Liver (tissue), 9 donors: ENCODE data around the gene TAB2. TPM values are rescaled to one million over a fixed set of nuclear protein-coding genes. Genes with fewer than 3 reads are reported as not detected.
A peak's percentile ranks its signal among the peaks of the same experiment; 100 is the strongest.

Experiments used
- DNase-seq: peaks from one replicate; pipeline ENCODE4 v3.0.0-alpha.2; 2017; ENCODE audit warnings: low spot score
- H3K27ac ChIP-seq, 2 donors: one replicate each; pipeline ENCODE4 v1.7.0; 2013; ENCODE audit warnings: inconsistent platforms in 2 of 2, low read length in 2 of 2, control low read depth in 1 of 2, low read depth in 1 of 2, mild to moderate bottlenecking in 1 of 2
- H3K27me3 ChIP-seq, 4 donors: one replicate each; pipeline versions ENCODE4 v1.6.1 to v1.7.0; 2013; ENCODE audit warnings: low read length in 3 of 4, inconsistent platforms in 1 of 4, mild to moderate bottlenecking in 1 of 4, moderate library complexity in 1 of 4; ENCODE audit not compliant: control insufficient read depth in 4 of 4, insufficient read depth in 4 of 4
- H3K36me3 ChIP-seq, 4 donors: one replicate each; pipeline versions ENCODE4 v1.6.1 to v1.7.0; 2013; ENCODE audit warnings: low read length in 3 of 4, mild to moderate bottlenecking in 3 of 4, low read depth in 1 of 4, moderate library complexity in 1 of 4; ENCODE audit not compliant: control insufficient read depth in 4 of 4, insufficient read depth in 3 of 4
- H3K4me1 ChIP-seq, 4 donors: one replicate each; pipeline versions ENCODE4 v1.6.1 to v1.7.0; 2013; ENCODE audit warnings: low read length in 3 of 4, mild to moderate bottlenecking in 3 of 4, moderate library complexity in 1 of 4; ENCODE audit not compliant: control insufficient read depth in 4 of 4, insufficient read depth in 4 of 4
- H3K4me3 ChIP-seq, 3 donors: one replicate each; pipeline versions ENCODE4 v1.6.1 to v1.7.0; 2013; ENCODE audit warnings: low read length in 3 of 3, control low read depth in 1 of 3, low read depth in 1 of 3, mild to moderate bottlenecking in 1 of 3
- H3K9ac ChIP-seq, 2 donors: one replicate each; pipeline ENCODE4 v1.7.0; 2013; ENCODE audit warnings: low read length in 2 of 2, mild to moderate bottlenecking in 2 of 2, moderate library complexity in 2 of 2, control low read depth in 1 of 2, low read depth in 1 of 2
- H3K9me3 ChIP-seq, 4 donors: one replicate each; pipeline versions ENCODE4 v1.6.1 to v1.7.0; 2013; ENCODE audit warnings: low read length in 3 of 4; ENCODE audit not compliant: control insufficient read depth in 4 of 4
- EGR1 ChIP-seq, 2 donors: IDR thresholded peaks; 2 replicates each; pipeline ENCODE4 v1.6.1; 2016 to 2018; ENCODE audit warnings: antibody characterized with exemption in 2 of 2, low read depth in 2 of 2
- FOXA2 ChIP-seq: IDR thresholded peaks from 2 replicates; pipeline ENCODE4 v1.6.1; 2016; ENCODE audit warnings: antibody characterized with exemption
- HNF4A ChIP-seq, 2 donors: conservative IDR thresholded peaks; 2 replicates each; pipeline ENCODE4 v1.6.1; 2016; ENCODE audit warnings: antibody characterized with exemption in 2 of 2, mild to moderate bottlenecking in 2 of 2
- HNF4G ChIP-seq: IDR thresholded peaks from 2 replicates; pipeline ENCODE4 v1.6.1; 2016; ENCODE audit warnings: antibody characterized with exemption
- JUND ChIP-seq, 2 donors: IDR thresholded peaks; 2 replicates each; pipeline ENCODE4 v1.6.1; 2016; ENCODE audit warnings: antibody characterized with exemption in 2 of 2
- RAD21 ChIP-seq, 2 donors: IDR thresholded peaks; 2 replicates each; pipeline ENCODE4 v1.6.1; 2016; ENCODE audit warnings: antibody characterized with exemption in 2 of 2, mild to moderate bottlenecking in 2 of 2
- SP1 ChIP-seq: IDR thresholded peaks from 2 replicates; pipeline ENCODE4 v1.6.1; 2018; ENCODE audit warnings: antibody characterized with exemption, mild to moderate bottlenecking
- TAF1 ChIP-seq: conservative IDR thresholded peaks from 2 replicates; pipeline ENCODE4 v1.6.1; 2016; ENCODE audit warnings: antibody characterized with exemption, mild to moderate bottlenecking
- YY1 ChIP-seq: IDR thresholded peaks from 2 replicates; pipeline ENCODE4 v1.6.1; 2016; ENCODE audit warnings: antibody characterized with exemption, mild to moderate bottlenecking
- WGBS: extraction: QIAGEN DNeasy Blood & Tissue Kit; methylation state at CpG from one replicate; pipeline ENCODE4 v1.1.7; 2013; 5-methylcytosine and 5-hydroxymethylcytosine counted together
- polyA plus RNA-seq, 2 donors: library from polyadenylated mRNA; stranded (reverse) in 1 of 2; unstranded in 1 of 2; fragments of 200-250 nt in 1 of 2; fragments of >200 nt in 1 of 2; fragmentation: Nextera tagmentation in 1 of 2; extraction: Ambion mirVana in 1 of 2; gene quantifications; one replicate each; pipeline versions ENCODE4 v1.2.1 to v1.2.3, GENCODE V29; 2013 to 2015
- total RNA-seq, 2 donors: library from RNA; depleted of rRNA; stranded (reverse); fragments of >200 nt; gene quantifications; one replicate each; pipeline ENCODE4 v1.2.3, GENCODE V29; 2014
- TF ChIP-seq, protein P1 (sequence below): fragments of 150-350 bp; IDR thresholded peaks from 2 replicates; pipeline ENCODE4 v1.5.1; 2017; ENCODE audit warnings: improper control_type of control experiment, low read depth, low read length; ENCODE audit not compliant: missing input control
- TF ChIP-seq, protein P2 (sequence below): IDR thresholded peaks from 2 replicates; pipeline ENCODE4 v1.6.1; 2016; ENCODE audit warnings: antibody characterized with exemption, mild to moderate bottlenecking
- TF ChIP-seq, protein P3 (sequence below): IDR thresholded peaks from 2 replicates; pipeline ENCODE4 v1.6.1; 2016; ENCODE audit warnings: antibody characterized with exemption
- TF ChIP-seq, protein P4 (sequence below): IDR thresholded peaks from 2 replicates; pipeline ENCODE4 v1.6.1; 2016; ENCODE audit warnings: antibody characterized with exemption
- donor health status: healthy.
- donor health status: healthy.
- donor health status: healthy.
- donor health status: healthy.
- donor health status: healthy.

TAB2 gene
- total and polyA plus RNA-seq, 4 donors: 10.5 to 25.6 (median 18.0) TPM

DNA sequence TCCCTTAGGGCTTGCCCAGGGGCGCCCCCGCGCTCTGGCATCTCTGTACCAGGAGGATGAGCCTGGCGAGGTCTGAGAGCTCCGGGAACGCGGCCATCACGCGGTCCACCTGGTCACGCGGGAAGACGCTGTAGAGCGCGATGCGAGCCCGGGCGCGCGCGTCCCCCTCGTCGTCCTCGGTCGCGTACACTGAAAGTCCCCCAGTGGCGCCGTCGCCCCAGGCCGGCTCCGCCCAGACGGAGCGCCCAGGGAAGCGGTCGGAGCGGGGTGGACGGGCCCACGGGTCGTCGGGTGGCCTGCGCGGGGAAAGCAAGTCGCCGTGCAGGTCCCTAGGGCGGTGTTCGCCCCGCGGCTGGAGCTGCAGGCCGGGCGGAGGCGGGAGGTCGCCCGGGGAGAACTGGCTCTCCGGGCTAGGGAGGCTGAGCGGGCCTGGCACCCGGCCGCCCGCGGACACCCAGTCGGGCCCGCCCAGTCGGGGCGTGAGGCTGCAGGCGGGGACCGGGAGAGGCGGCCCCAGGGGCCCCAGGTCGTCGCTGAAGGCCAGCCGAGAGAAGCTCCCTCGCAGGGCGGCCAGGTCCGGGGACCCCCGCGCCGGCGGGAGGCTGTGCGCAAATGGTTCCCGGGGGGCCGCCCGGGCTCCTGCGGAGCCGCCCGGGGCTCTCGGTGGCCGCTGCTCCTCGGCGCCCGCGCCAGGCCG lies 133.3 kb downstream of the TAB2 start:
- H3K9me3 ChIP-seq: no peaks in the 10 kb centered on the region
- no peak overlapping the region for H3K27ac ChIP-seq
- H3K4me1 ChIP-seq: peaks cover 14 to 32% (median 24%) of the 10 kb centered on the region in 4 donors
- no peak overlapping the region for H3K9ac ChIP-seq
- H3K4me3 ChIP-seq: peak overlapping the region in 1 of 3 donors; percentile 53
- DNase-seq: peak; percentile 40
- WGBS: 7% methylated on average over 89 of the region's 89 CpGs
- TF ChIP-seq TAF1: no peak
- TF ChIP-seq EGR1 (IDR thresholded peaks at IDR 0.05; ENCODE audit: low read depth in 2 of 2): no peak
- no peak for TF ChIP-seq JUND (IDR thresholded peaks at IDR 0.05)
- TF ChIP-seq FOXA2: no peak
- TF ChIP-seq SP1: no peak
- TF ChIP-seq, protein P1, sequence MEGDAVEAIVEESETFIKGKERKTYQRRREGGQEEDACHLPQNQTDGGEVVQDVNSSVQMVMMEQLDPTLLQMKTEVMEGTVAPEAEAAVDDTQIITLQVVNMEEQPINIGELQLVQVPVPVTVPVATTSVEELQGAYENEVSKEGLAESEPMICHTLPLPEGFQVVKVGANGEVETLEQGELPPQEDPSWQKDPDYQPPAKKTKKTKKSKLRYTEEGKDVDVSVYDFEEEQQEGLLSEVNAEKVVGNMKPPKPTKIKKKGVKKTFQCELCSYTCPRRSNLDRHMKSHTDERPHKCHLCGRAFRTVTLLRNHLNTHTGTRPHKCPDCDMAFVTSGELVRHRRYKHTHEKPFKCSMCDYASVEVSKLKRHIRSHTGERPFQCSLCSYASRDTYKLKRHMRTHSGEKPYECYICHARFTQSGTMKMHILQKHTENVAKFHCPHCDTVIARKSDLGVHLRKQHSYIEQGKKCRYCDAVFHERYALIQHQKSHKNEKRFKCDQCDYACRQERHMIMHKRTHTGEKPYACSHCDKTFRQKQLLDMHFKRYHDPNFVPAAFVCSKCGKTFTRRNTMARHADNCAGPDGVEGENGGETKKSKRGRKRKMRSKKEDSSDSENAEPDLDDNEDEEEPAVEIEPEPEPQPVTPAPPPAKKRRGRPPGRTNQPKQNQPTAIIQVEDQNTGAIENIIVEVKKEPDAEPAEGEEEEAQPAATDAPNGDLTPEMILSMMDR: no peak
- TF ChIP-seq, protein P2, sequence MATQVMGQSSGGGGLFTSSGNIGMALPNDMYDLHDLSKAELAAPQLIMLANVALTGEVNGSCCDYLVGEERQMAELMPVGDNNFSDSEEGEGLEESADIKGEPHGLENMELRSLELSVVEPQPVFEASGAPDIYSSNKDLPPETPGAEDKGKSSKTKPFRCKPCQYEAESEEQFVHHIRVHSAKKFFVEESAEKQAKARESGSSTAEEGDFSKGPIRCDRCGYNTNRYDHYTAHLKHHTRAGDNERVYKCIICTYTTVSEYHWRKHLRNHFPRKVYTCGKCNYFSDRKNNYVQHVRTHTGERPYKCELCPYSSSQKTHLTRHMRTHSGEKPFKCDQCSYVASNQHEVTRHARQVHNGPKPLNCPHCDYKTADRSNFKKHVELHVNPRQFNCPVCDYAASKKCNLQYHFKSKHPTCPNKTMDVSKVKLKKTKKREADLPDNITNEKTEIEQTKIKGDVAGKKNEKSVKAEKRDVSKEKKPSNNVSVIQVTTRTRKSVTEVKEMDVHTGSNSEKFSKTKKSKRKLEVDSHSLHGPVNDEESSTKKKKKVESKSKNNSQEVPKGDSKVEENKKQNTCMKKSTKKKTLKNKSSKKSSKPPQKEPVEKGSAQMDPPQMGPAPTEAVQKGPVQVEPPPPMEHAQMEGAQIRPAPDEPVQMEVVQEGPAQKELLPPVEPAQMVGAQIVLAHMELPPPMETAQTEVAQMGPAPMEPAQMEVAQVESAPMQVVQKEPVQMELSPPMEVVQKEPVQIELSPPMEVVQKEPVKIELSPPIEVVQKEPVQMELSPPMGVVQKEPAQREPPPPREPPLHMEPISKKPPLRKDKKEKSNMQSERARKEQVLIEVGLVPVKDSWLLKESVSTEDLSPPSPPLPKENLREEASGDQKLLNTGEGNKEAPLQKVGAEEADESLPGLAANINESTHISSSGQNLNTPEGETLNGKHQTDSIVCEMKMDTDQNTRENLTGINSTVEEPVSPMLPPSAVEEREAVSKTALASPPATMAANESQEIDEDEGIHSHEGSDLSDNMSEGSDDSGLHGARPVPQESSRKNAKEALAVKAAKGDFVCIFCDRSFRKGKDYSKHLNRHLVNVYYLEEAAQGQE: no peak
- no peak for TF ChIP-seq HNF4G
- TF ChIP-seq, protein P3, sequence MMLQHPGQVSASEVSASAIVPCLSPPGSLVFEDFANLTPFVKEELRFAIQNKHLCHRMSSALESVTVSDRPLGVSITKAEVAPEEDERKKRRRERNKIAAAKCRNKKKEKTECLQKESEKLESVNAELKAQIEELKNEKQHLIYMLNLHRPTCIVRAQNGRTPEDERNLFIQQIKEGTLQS: no peak
- TF ChIP-seq, protein P4, sequence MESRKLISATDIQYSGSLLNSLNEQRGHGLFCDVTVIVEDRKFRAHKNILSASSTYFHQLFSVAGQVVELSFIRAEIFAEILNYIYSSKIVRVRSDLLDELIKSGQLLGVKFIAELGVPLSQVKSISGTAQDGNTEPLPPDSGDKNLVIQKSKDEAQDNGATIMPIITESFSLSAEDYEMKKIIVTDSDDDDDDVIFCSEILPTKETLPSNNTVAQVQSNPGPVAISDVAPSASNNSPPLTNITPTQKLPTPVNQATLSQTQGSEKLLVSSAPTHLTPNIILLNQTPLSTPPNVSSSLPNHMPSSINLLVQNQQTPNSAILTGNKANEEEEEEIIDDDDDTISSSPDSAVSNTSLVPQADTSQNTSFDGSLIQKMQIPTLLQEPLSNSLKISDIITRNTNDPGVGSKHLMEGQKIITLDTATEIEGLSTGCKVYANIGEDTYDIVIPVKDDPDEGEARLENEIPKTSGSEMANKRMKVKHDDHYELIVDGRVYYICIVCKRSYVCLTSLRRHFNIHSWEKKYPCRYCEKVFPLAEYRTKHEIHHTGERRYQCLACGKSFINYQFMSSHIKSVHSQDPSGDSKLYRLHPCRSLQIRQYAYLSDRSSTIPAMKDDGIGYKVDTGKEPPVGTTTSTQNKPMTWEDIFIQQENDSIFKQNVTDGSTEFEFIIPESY: no peak
- no peak for TF ChIP-seq HNF4A (conservative IDR thresholded peaks at IDR 0.05)
- TF ChIP-seq RAD21 (IDR thresholded peaks at IDR 0.05): no peak
- H3K27me3 ChIP-seq: no peaks in the 10 kb centered on the region
- H3K36me3 ChIP-seq: peaks cover 0 to 1% (median 0%) of the 10 kb centered on the region in 4 donors

DNA sequence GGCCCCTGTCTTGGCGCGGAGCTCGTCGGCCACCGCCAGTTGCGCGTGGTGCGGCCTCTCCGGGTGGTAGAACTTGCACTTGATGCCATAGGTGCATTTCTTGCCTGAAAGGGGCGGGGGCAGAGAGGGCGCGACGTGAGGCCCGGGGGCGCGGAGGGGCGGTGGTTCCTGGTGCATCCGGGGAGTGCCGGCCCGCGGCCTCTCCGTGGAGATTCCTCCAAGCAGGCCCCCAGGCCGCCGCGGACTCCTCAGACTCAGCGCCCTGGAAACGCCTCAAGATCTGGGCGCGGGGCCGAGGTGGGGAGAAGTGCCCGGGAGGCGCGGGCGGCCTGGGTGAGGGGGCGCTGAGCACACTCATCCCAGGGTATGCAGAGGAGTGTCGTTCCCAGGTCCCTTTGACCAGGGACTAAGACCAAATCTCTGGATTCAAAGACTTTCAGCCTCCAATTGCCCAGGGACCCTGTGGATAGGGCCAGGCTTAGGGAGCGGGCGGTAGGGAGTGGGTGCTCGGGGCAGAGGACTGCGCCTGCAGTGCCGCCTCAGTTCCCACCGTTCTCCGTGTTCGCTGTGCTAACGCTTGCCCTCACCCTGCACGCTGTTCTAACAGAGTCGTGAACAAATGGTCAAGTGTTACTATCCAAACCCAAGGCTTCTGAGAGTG lies 134.0 kb downstream of the TAB2 start:
- Histone ChIP-seq H3K9me3 (no peaks in the 10 kb centered on the region), H3K27ac (no peak overlapping the region)
- DNase-seq: no peak

More for the DNA sequence above, 134.0 kb downstream of the TAB2 start:
- 51% methylated on average over 47 of the region's 47 CpGs for WGBS
- peak overlapping the region in 1 of 3 donors; percentile 53 for H3K4me3 ChIP-seq
- H3K4me1 ChIP-seq: peaks cover 14 to 32% (median 24%) of the 10 kb centered on the region in 4 donors
- H3K27me3 ChIP-seq: no peaks in the 10 kb centered on the region
- H3K9ac ChIP-seq: no peak overlapping the region
- TF ChIP-seq, protein P3: no peak
- no peak for TF ChIP-seq FOXA2
- TF ChIP-seq YY1: no peak
- no peak for TF ChIP-seq TAF1
- TF ChIP-seq RAD21 (IDR thresholded peaks at IDR 0.05): no peak
- no peak for TF ChIP-seq EGR1 (IDR thresholded peaks at IDR 0.05; ENCODE audit: low read depth in 2 of 2)
- peaks cover 0 to 1% (median 0%) of the 10 kb centered on the region in 4 donors for H3K36me3 ChIP-seq
